Neural progenitor cell (in vitro differentiated cells): Measurements from ENCODE around the gene CPN2. TPM values are rescaled to one million over a fixed set of nuclear protein-coding genes. Genes with fewer than 3 reads are reported as not detected.

ENCODE experiments used
- DNase-seq: peaks from one replicate; pipeline ENCODE4 v3.0.0-alpha.2; 2016; ENCODE audit warnings: low spot score
- H2AFZ ChIP-seq: fragments of 200-600 bp; sonication (generic); replicated peaks from 2 replicates; pipeline ENCODE4 v1.6.1; 2016; ENCODE audit warnings: antibody characterized with exemption
- H3F3A ChIP-seq: fragments of 200-600 bp; sonication (generic); 2 replicates; pipeline ENCODE4 v1.6.1; 2016; ENCODE audit warnings: antibody characterized with exemption, low read depth
- H3K27ac ChIP-seq: fragments of 200-600 bp; sonication (generic); 2 replicates; pipeline ENCODE4 v1.5.1; 2016; ENCODE audit warnings: mild to moderate bottlenecking
- H3K27me3 ChIP-seq: fragments of 200-600 bp; sonication (generic); 2 replicates; pipeline ENCODE4 v1.6.1; 2016; ENCODE audit warnings: mild to moderate bottlenecking, moderate library complexity
- H3K36me3 ChIP-seq: fragments of 200-600 bp; sonication (generic); 2 replicates; pipeline ENCODE4 v1.5.1; 2016
- H3K4me1 ChIP-seq: fragments of 200-600 bp; sonication (generic); 2 replicates; pipeline ENCODE4 v1.6.1; 2016; ENCODE audit warnings: mixed run types
- H3K4me2 ChIP-seq: fragments of 200-600 bp; sonication (generic); 2 replicates; pipeline ENCODE4 v1.6.1; 2016
- H3K4me3 ChIP-seq: fragments of 200-600 bp; sonication (generic); 2 replicates; pipeline ENCODE4 v1.5.1; 2016
- H3K79me2 ChIP-seq: fragments of 200-600 bp; sonication (generic); 2 replicates; pipeline ENCODE4 v1.6.1; 2016; ENCODE audit warnings: low read depth
- H3K9ac ChIP-seq: fragments of 200-600 bp; sonication (generic); 2 replicates; pipeline ENCODE4 v1.6.1; 2016
- H3K9me3 ChIP-seq: fragments of 200-600 bp; sonication (generic); 2 replicates; pipeline ENCODE4 v1.5.1; 2016; ENCODE audit warnings: low read depth
- H4K20me1 ChIP-seq: fragments of 200-600 bp; sonication (generic); 2 replicates; pipeline ENCODE4 v1.6.1; 2016; ENCODE audit warnings: low read depth
- H3K27ac Mint-ChIP-seq: 3 replicates; pipeline ENCODE4 v1.8.0; 2021; ENCODE audit warnings: mixed read lengths
- H3K27me3 Mint-ChIP-seq: 2 replicates; pipeline ENCODE4 v1.8.0; 2022; ENCODE audit warnings: low read depth, mild to moderate bottlenecking, inconsistent platforms, moderate library complexity, mixed read lengths; ENCODE audit not compliant: insufficient read depth
- H3K36me3 Mint-ChIP-seq: 3 replicates; pipeline ENCODE4 v1.8.0; 2021; ENCODE audit warnings: mixed read lengths
- H3K4me1 Mint-ChIP-seq: 3 replicates; pipeline ENCODE4 v1.8.0; 2021; ENCODE audit warnings: mixed read lengths
- H3K4me3 Mint-ChIP-seq: 3 replicates; pipeline ENCODE4 v1.8.0; 2021; ENCODE audit warnings: mild to moderate bottlenecking, moderate library complexity, mixed read lengths
- H3K9me3 Mint-ChIP-seq: 3 replicates; pipeline ENCODE4 v1.8.0; 2020; ENCODE audit warnings: mixed read lengths
- CTCF ChIP-seq: fragments of 200-600 bp; sonication (generic); IDR thresholded peaks from 2 replicates; pipeline ENCODE4 v1.5.1; 2017; ENCODE audit warnings: antibody characterized with exemption, mild to moderate bottlenecking
- EZH2 ChIP-seq: fragments of 200-600 bp; sonication (generic); IDR thresholded peaks from 2 replicates; pipeline ENCODE4 v1.6.1; 2017; ENCODE audit warnings: antibody characterized with exemption, mild to moderate bottlenecking, moderate library complexity
- EZH2phosphoT487 ChIP-seq: fragments of 200-600 bp; sonication (generic); IDR thresholded peaks from 2 replicates; pipeline ENCODE4 v1.6.1; 2017; ENCODE audit warnings: antibody characterized with exemption
- total RNA-seq: library from RNA; depleted of rRNA; stranded (reverse); fragments of >200 nt; gene quantifications from 2 replicates; pipeline ENCODE4 v1.2.3, GENCODE V29; 2015; ENCODE audit warnings: low replicate concordance

CPN2 gene
- total RNA-seq, 1 donor from 2014 or later: not detected

GRCh38 chr3:194308601-194309449 lies 42.3 kb downstream of the CPN2 start:
- H3K4me1 ChIP-seq: peaks cover 61% of the 10 kb centered on the region
- Mint-ChIP-seq H3K36me3 (no peaks in the 10 kb centered on the region), H3K4me3 (peak overlapping the region; percentile 14), H3K27me3 (peaks cover 62% of the 10 kb centered on the region), H3K27ac (no peak overlapping the region), H3K4me1 (peaks cover 43% of the 10 kb centered on the region), H3K9me3 (peaks cover 6% of the 10 kb centered on the region)
- peaks cover 36% of the 10 kb centered on the region for H3F3A ChIP-seq
- TF ChIP-seq CTCF (no peak), EZH2 (no peak), EZH2phosphoT487 (no peak)
- H4K20me1 ChIP-seq: no peaks in the 10 kb centered on the region
- no peak overlapping the region for H3K4me3 ChIP-seq
- peaks cover 5% of the 10 kb centered on the region for H3K27me3 ChIP-seq
- no peaks in the 10 kb centered on the region for H3K36me3 ChIP-seq
- H2AFZ ChIP-seq: no peak overlapping the region
- no peak overlapping the region for H3K27ac ChIP-seq
- no peak for DNase-seq
- no peaks in the 10 kb centered on the region for H3K79me2 ChIP-seq
- H3K9me3 ChIP-seq: no peaks in the 10 kb centered on the region
- H3K4me2 ChIP-seq: no peak overlapping the region
- H3K9ac ChIP-seq: no peak overlapping the region

- H2AFZ ChIP-seq: no peak overlapping the region
- TF ChIP-seq EZH2 (no peak), EZH2phosphoT487 (no peak), CTCF (no peak)
- DNase-seq: no peak
Measured at GRCh38 chr3:194307849-194308248, 43.3 kb downstream of the CPN2 start.

DNA sequence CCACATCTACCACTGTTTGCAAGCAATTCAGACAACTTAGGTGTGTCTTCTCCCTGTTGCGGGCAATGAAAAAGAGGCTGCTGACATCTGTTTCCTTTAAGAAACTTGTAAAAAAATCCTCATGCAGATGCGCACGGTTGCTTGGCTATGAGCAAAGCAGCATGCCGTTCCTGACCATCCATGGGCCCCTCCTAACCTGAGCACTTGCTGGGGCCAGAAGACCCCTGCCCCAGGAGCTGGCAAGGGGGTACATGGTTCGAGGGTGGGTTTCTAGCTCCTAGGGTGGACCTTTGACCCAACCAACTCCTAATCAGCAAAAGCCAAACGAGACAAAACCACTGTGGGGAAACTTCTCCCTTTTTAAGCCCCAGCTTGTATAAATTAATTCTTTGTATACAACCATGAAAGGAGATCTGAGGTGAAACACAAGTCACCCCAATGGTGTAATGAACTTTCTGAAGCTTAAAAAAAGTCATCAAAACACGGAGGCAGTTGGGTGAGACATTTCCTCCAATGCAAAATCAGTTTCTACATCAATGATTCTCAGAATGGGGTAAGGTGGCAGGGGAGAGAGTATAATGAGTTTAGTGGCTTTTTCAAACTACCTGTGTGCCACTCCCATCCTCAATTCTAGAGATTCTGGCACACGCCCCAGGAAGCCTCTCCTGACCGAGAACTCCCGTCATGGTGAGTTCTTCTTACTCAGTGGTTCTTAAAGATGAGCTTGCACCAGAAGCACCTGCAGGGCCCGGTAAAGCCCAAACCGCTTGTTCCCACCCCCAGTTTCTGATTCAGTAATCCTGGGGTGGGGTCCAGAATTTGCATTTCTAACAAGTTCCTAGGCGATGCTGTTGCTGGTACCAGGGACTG lies 44.1 kb downstream of the CPN2 start:
- peaks cover 45% of the 10 kb centered on the region for H3K27me3 Mint-ChIP-seq
- TF ChIP-seq CTCF: no peak
- TF ChIP-seq EZH2: no peak
- TF ChIP-seq EZH2phosphoT487: no peak

More at GRCh38 chr3:194307849-194308248, 43.3 kb downstream of the CPN2 start:
- H3K9me3 ChIP-seq: no peaks in the 10 kb centered on the region
- H3K36me3 ChIP-seq: no peaks in the 10 kb centered on the region
- H3K4me3 ChIP-seq: no peak overlapping the region
- H3K9ac ChIP-seq: no peak overlapping the region
- H3K27ac Mint-ChIP-seq: no peak overlapping the region
- H3K4me1 ChIP-seq: peaks cover 59% of the 10 kb centered on the region
- H3K27me3 ChIP-seq: peaks cover 10% of the 10 kb centered on the region
- H3F3A ChIP-seq: peaks cover 33% of the 10 kb centered on the region
- peaks cover 52% of the 10 kb centered on the region for H3K27me3 Mint-ChIP-seq
- H4K20me1 ChIP-seq: no peaks in the 10 kb centered on the region
- H3K36me3 Mint-ChIP-seq: no peaks in the 10 kb centered on the region
- no peak overlapping the region for H3K27ac ChIP-seq
- no peak overlapping the region for H3K4me3 Mint-ChIP-seq
- peaks cover 36% of the 10 kb centered on the region for H3K4me1 Mint-ChIP-seq
- no peaks in the 10 kb centered on the region for H3K79me2 ChIP-seq
- peaks cover 6% of the 10 kb centered on the region for H3K9me3 Mint-ChIP-seq
- no peak overlapping the region for H3K4me2 ChIP-seq

More for the DNA sequence above, 44.1 kb downstream of the CPN2 start:
- Histone ChIP-seq H3K79me2 (no peaks in the 10 kb centered on the region), H4K20me1 (no peaks in the 10 kb centered on the region), H3K4me2 (peak overlapping the region; percentile 63), H3K27me3 (peaks cover 10% of the 10 kb centered on the region), H3K9me3 (no peaks in the 10 kb centered on the region), H3K4me1 (peaks cover 51% of the 10 kb centered on the region), H2AFZ (no peak overlapping the region), H3K27ac (no peak overlapping the region), H3K9ac (no peak overlapping the region), H3K36me3 (no peaks in the 10 kb centered on the region), H3F3A (peaks cover 28% of the 10 kb centered on the region), H3K4me3 (no peak overlapping the region)
- peaks cover 29% of the 10 kb centered on the region for H3K4me1 Mint-ChIP-seq
- DNase-seq: no peak
- H3K9me3 Mint-ChIP-seq: peaks cover 6% of the 10 kb centered on the region
- H3K36me3 Mint-ChIP-seq: no peaks in the 10 kb centered on the region
- H3K27ac Mint-ChIP-seq: no peak overlapping the region
- H3K4me3 Mint-ChIP-seq: no peak overlapping the region
